ENCODE measurements around the gene CACNG3.

DNA sequence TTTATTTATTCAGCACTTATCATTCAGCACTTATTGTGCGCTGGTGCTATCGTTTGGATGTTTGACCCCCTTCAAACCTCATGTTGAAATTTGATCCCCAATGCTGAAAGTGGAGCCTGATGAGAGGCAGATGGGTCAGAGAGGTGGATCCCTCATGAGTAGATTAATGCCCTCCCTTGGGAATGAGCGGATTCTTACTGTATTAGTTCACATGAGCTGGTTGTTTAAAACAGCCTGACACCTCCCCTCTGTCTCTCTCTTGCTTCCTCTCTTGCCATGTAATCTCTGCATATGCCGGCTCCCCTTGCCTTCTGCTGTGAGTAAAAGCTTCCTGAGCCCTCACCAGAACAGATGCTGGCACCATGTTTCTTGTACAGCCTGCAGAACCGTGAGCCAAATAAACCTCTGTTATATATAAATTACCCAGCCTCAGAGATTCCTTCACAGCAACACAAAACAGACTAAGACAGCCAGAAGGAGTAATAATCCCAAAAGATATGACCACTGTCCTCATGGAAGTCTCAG is 111.1 kb downstream of the CACNG3 start:
- no peak for TF ChIP-seq ZFP3 (CRISPR knock-in tag; IDR thresholded peaks at IDR 0.05)
- TF ChIP-seq PPARA (CRISPR knock-in tag; IDR thresholded peaks at IDR 0.05; ENCODE audit: borderline replicate concordance) = no peak
- TF ChIP-seq, protein P1, sequence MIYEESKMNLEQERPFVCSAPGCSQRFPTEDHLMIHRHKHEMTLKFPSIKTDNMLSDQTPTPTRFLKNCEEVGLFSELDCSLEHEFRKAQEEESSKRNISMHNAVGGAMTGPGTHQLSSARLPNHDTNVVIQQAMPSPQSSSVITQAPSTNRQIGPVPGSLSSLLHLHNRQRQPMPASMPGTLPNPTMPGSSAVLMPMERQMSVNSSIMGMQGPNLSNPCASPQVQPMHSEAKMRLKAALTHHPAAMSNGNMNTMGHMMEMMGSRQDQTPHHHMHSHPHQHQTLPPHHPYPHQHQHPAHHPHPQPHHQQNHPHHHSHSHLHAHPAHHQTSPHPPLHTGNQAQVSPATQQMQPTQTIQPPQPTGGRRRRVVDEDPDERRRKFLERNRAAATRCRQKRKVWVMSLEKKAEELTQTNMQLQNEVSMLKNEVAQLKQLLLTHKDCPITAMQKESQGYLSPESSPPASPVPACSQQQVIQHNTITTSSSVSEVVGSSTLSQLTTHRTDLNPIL (CRISPR knock-in tag; IDR thresholded peaks at IDR 0.05; ENCODE audit: low read depth) = no peak
- TF ChIP-seq, protein P2, sequence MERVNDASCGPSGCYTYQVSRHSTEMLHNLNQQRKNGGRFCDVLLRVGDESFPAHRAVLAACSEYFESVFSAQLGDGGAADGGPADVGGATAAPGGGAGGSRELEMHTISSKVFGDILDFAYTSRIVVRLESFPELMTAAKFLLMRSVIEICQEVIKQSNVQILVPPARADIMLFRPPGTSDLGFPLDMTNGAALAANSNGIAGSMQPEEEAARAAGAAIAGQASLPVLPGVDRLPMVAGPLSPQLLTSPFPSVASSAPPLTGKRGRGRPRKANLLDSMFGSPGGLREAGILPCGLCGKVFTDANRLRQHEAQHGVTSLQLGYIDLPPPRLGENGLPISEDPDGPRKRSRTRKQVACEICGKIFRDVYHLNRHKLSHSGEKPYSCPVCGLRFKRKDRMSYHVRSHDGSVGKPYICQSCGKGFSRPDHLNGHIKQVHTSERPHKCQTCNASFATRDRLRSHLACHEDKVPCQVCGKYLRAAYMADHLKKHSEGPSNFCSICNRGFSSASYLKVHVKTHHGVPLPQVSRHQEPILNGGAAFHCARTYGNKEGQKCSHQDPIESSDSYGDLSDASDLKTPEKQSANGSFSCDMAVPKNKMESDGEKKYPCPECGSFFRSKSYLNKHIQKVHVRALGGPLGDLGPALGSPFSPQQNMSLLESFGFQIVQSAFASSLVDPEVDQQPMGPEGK (CRISPR knock-in tag; IDR thresholded peaks at IDR 0.05; ENCODE audit: borderline replicate concordance) = no peak
- no peak for TF ChIP-seq ISL1 (CRISPR knock-in tag; IDR thresholded peaks at IDR 0.05)

All from SK-N-SH treated with all-trans-retinoic acid at 6 μM for 48 hours (cell line).